Measurements from ENCODE around the gene MACO1.

- TF ChIP-seq CTCF (IDR thresholded peaks at IDR 0.05; ENCODE audit: low read depth, low read length, missing input control) (no peak), TAF1 (conservative IDR thresholded peaks at IDR 0.05) (no peak)
These were observed 107.6 kb downstream of the MACO1 start for GRCh38 chr1:25538191-25538767.
